ENCODE results near the gene KANSL1L. TPM values are rescaled to one million over a fixed set of nuclear protein-coding genes. Genes with fewer than 3 reads are reported as not detected.
A peak's percentile ranks its signal among the peaks of the same experiment; 100 is the strongest.

The KANSL1L gene
- total RNA-seq, 1 experiment from 2014 or later = 6.7 TPM

- no TSS peak for BruUV-seq (replicated peaks)
- intact Hi-C loops (cut with micrococcal nuclease) = loop anchor here (5.0 kb wide), 1 partner anchor 169 kb away; the partner anchor contains the start of gene KANSL1L
- Histone ChIP-seq H3K27ac (ENCODE audit: low read depth, low read length) (peak overlapping the region; percentile 66; the same call in 1 of the 2 replicates), H3K79me2 (ENCODE audit: insufficient read depth, low read length) (peaks cover 60% of the 10 kb centered on the region), H3K4me1 (ENCODE audit: control insufficient read depth in 1 of 2, insufficient read depth in 2 of 2, low read length in 2 of 2) (peaks cover 4 to 19% of the 10 kb centered on the region in 2 experiments; a peak in 3 of 4 replicates), H3K9me3 (ENCODE audit: control insufficient read depth in 1 of 2, insufficient read depth in 1 of 2, low read depth in 1 of 2, low read length in 2 of 2) (no peaks in the 10 kb centered on the region), H4K20me1 (ENCODE audit: insufficient read depth) (peaks cover 26% of the 10 kb centered on the region; the same call in 1 of the 2 replicates), H3K27me3 (ENCODE audit: insufficient read depth, low read length) (no peaks in the 10 kb centered on the region), H3K9ac (ENCODE audit: low read length) (peak overlapping the region; percentile 92), H3K4me3 (replicated peaks in 1 of 2; ENCODE audit: low read depth in 1 of 2, low read length in 2 of 2) (peak overlapping the region; percentile 73 to 80), H3K9me2 (ENCODE audit: insufficient read depth) (no peaks in the 10 kb centered on the region), H3K4me2 (ENCODE audit: low read length) (peak overlapping the region; percentile 85), H2AFZ (ENCODE audit: low read depth, low read length, poor library complexity, severe bottlenecking) (no peak overlapping the region), H3K36me3 (ENCODE audit: control insufficient read depth in 1 of 2, insufficient read depth in 2 of 2, low read length in 2 of 2) (peaks cover 0 to 6% of the 10 kb centered on the region in 2 experiments; a peak in 3 of 4 replicates)
- ChIA-PET POLR2A (no interaction called here), RAD21 (ENCODE audit: low non-redundant PET in 1 of 2, low total read pairs in 2 of 2, uncharacterized antibody in 2 of 2, unreplicated experiment in 2 of 2) (no interaction called here), CTCF (no interaction called here)
- ATAC-seq = no peak
- TF ChIP-seq MAX (IDR thresholded peaks at IDR 0.05) (no peak), ZNF274 (IDR thresholded peaks at IDR 0.05; ENCODE audit: low read depth, low read length) (no peak)
- no peak for DNase-seq (ENCODE audit: low read depth, low spot score)
Measured at GRCh38 chr2:210003359-210003758, 167.8 kb downstream of the KANSL1L start.

- DNase-seq (ENCODE audit: low read depth, low spot score) (peak; percentile 87), ATAC-seq (peak; percentile 95)
- Histone ChIP-seq H4K20me1 (ENCODE audit: insufficient read depth) (peaks cover 22% of the 10 kb centered on the region; the same call in 1 of the 2 replicates), H3K27me3 (ENCODE audit: insufficient read depth, low read length) (no peaks in the 10 kb centered on the region), H3K4me3 (replicated peaks in 1 of 2; ENCODE audit: low read depth in 1 of 2, low read length in 2 of 2) (peak within 1 kb of the TSS; percentile 73 to 80), H3K4me1 (ENCODE audit: control insufficient read depth in 1 of 2, insufficient read depth in 2 of 2, low read length in 2 of 2) (peaks cover 4 to 19% of the 10 kb centered on the region in 2 experiments; a peak in 3 of 4 replicates), H2AFZ (ENCODE audit: low read depth, low read length, poor library complexity, severe bottlenecking) (peak within 1 kb of the TSS; percentile 75), H3K36me3 (ENCODE audit: control insufficient read depth in 1 of 2, insufficient read depth in 2 of 2, low read length in 2 of 2) (peaks cover 0 to 6% of the 10 kb centered on the region in 2 experiments; a peak in 3 of 4 replicates), H3K9me2 (ENCODE audit: insufficient read depth) (no peaks in the 10 kb centered on the region), H3K27ac (ENCODE audit: low read depth, low read length) (peak within 1 kb of the TSS; percentile 66), H3K9me3 (ENCODE audit: control insufficient read depth in 1 of 2, insufficient read depth in 1 of 2, low read depth in 1 of 2, low read length in 2 of 2) (no peaks in the 10 kb centered on the region), H3K79me2 (ENCODE audit: insufficient read depth, low read length) (peaks cover 51% of the 10 kb centered on the region), H3K9ac (ENCODE audit: low read length) (peak within 1 kb of the TSS; percentile 92), H3K4me2 (ENCODE audit: low read length) (peak within 1 kb of the TSS; percentile 85)
- TSS peak; percentile 53 for BruUV-seq (replicated peaks)
- ChIA-PET CTCF (no interaction called here), RAD21 (ENCODE audit: low non-redundant PET in 1 of 2, low total read pairs in 2 of 2, uncharacterized antibody in 2 of 2, unreplicated experiment in 2 of 2) (no interaction called here), POLR2A (no interaction called here)
- intact Hi-C loops (cut with micrococcal nuclease) = loop anchor here (5.0 kb wide), 1 partner anchor 170 kb away; the partner anchor contains the start of gene KANSL1L
- TF ChIP-seq JUND (IDR thresholded peaks at IDR 0.05) (no peak), ZNF274 (IDR thresholded peaks at IDR 0.05; ENCODE audit: low read depth, low read length) (no peak), ZFX (IDR thresholded peaks at IDR 0.05) (peak; percentile 52; the same call in 1 of the 2 replicates), TCF7L2 (IDR thresholded peaks at IDR 0.05; ENCODE audit: borderline replicate concordance, extremely low read depth, insufficient read depth, insufficient read length) (no peak), POLR2AphosphoS5 (IDR thresholded peaks at IDR 0.05; ENCODE audit: low read depth, low read length) (peak; percentile 95), ELF1 (IDR thresholded peaks at IDR 0.05; ENCODE audit: borderline replicate concordance, low read depth) (peak; percentile 79), ZBTB33 (IDR thresholded peaks at IDR 0.05; ENCODE audit: extremely low read depth, insufficient replicate concordance, low read length) (no peak), SP1 (IDR thresholded peaks at IDR 0.05; ENCODE audit: low read depth) (peak; percentile 73), CEBPB (IDR thresholded peaks at IDR 0.05; ENCODE audit: low read depth) (no peak), CBX3 (IDR thresholded peaks at IDR 0.05; ENCODE audit: low read depth) (peak; percentile 60; the same call in 1 of the 2 replicates), POLR2A (IDR thresholded peaks at IDR 0.05; ENCODE audit: borderline replicate concordance, extremely low read depth, insufficient read depth, insufficient read length) (peak; percentile 91), SIN3A (IDR thresholded peaks at IDR 0.05; ENCODE audit: low read depth) (peak; percentile 87), MAX (IDR thresholded peaks at IDR 0.05) (peak; percentile 91)
Measured at GRCh38 chr2:210002158-210003157, 168.8 kb downstream of the KANSL1L start, which contains the start of gene RPE. RPE (plus strand) TSS chr2:210002638; CDS start chr2:210002662, 24 bp downstream.

All from HCT116 (cell line).